ENCODE data around the gene DEFB129.

DEFB129 gene

DNA sequence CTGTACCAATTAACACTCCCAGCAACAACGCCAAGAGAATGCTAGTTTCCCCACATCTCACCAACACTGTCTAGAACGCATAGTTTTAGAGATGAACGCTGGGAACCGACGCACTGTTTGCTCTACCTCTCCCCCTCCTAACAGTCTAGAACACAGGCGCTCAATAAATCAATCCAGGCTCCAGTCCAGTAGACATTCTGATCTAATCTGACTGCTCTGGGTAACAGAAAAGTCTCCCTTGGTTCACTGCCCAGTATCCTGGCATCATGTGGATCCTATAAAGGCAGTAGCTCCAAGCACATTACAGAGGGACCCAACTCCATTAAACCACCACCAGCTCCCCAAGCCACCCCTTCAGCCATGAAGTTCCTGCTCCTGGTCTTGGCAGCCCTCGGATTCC lies 30.4 kb downstream of the DEFB129 start, which contains the start of gene DEFB132:
Gene DEFB132 (plus strand): TSS at position 306 of the 400 bp plus-strand sequence. CDS start 55 bp downstream, at position 361.
- no peak for DNase-seq

DNA sequence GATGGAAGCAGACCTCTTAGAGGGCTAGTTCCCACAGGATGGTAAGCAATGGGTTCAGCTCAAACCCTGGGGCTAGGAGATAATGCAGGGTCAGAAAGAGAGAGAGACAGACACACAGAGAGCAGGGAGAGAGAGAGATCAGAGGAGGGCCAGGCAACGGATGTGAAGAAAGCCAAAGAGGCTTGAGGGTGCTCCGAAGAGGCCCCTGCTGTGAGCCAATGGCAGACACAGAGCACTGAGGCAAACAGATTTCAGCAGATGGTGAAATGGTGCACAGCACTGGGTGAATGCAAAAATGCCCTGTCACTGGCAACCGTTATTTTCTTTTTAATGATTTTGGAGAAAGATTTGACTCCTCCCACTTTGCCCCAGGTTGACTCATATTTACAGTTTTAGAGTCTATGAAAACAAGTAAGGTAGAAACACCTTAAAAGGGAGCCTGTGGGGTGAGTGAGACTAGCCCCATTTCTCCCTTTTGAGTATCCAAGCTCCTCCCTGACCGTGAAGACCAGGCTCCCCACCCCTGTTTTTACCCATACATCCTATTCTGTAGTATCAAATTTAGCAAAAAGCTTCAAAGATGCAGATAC lies 31.3 kb downstream of the DEFB129 start:
- DNase-seq, result no peak

DNA sequence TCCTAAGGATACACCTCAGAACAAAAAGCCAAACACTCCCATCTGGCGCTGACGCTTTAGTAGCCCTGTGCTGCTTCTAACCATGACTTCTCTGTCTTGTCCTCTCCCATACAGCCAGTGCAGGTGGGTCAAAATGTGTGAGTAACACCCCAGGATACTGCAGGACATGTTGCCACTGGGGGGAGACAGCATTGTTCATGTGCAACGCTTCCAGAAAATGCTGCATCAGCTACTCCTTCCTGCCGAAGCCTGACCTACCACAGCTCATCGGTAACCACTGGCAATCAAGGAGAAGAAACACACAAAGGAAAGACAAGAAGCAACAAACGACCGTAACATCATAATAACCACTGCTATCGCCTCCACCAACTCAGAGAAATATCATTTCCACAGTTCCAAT lies 31.9 kb downstream of the DEFB129 start:
- peak; percentile 25 for DNase-seq

DNA sequence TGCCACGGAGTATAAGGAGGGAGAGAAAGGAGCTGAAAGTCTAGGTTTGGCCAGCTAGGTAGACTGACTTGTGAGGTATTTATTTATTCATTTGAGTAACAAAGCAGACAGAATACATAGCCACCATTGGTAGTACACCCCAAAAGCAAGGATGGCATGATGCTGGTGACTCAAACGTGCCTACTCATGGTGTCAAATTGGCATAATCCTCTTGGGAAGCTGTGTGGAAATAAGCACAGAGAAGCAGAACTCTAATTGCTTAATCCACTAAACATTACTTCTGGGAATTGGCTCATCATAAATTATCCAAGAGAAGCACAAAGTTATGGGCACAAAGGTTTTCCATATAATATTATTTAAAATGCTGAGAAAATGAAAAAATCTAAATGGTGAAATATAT lies 32.9 kb downstream of the DEFB129 start:
- no peak for DNase-seq

DNA sequence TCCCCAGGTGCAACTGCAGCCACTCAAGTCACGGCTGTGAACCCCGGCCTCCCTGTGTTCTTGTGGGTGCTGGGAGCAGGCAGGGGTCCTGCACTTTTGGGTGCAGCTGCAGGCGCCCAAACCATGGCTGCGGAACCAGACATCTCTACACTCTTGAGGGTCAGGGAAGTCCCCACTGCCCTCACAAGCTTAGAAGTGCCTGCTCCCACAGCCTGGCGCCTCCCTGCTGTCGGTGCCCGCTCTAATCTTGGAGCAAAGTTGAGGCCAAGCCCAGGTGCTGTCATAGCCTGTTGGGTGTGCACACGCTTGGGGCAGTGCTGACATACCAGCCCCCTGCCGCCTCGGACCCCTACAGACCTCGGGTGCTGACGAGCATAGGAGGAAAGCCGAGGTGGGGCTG lies 36.6 kb downstream of the DEFB129 start:
- no peak for DNase-seq

DNA sequence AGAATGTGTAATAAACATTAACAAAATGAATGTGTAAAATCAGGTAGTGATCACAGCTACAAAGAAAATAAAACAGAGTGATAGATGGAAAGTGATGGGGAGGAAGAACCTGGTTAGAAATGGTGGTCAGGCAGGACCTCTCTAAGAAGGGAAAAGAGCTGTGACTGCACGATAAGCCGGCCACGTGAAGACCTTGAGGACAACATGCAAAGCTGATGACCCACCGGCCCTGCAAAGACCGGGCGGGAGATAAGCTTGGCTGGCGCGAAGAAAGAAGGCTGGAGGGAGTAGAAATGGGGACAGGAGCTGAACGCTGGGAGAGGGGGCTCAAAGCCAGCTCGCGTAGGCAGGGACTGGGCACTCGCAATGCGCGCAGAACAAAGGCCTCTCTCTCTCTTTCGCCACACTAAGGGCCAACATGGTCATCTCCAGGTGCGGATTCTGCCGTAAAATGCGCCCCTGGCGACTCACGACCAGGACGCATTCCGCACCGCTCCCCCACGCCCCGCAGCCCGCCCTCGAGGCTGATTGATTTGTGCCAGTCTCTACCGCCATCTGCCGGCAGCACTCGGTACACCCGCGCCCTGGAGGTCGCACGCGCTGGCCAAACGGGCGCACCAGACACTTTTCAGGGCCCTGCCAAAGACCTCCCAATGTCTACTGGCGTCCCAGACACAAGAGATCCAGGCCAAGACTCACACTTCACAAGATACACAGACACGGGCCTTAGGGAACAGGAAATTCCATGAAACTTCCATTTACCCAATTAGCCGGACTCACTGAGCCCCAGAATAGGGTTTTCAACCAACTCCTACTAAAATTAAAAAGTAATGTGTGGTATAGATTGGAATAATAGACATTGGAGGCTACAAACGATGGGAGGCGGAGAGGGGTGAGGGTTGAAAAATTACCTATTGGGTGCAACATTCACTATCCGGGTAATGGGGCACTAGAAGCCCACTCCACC lies 39.8 kb downstream of the DEFB129 start:
- peak; percentile 81 for DNase-seq

DNA sequence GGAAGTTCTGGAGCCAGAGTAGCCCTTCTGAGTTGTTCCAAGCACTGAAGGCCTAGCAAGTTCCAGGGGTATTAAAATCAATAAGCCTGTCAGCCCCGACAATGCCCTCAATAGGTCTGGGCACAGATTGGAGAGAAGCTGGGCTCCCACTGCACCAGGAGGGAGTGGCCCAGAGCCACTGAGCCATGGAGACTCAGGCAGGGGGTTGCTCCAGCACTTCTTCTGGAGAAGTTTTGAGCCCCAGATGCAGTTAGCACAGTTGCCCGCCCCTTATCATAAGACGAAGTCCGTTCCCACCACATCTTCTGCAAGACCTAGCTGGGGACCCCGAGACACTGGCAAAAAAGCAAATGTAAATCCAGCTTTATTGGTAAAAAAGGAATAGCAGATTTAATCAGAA lies 43.5 kb downstream of the DEFB129 start:
- DNase-seq, result no peak

DNA sequence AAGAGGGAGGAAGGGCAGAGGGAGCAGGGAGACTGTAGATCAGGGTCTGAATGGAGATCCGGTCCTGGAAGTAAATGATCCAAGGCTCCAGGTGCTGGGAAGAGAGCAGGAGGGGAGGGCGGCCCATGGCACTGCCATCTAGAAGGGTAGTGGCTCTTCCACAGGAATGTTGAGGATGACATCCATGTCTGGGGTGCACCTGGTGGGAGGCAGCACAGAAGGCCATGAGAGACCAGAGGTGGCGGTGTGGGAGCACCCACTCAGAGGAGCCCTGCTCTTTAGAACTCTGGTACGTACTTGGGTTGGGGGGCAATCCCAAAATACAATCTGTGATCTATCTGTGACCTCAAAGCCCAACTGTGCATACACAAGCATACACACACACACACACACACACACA lies 44.0 kb downstream of the DEFB129 start:
- DNase-seq, result no peak

DNA sequence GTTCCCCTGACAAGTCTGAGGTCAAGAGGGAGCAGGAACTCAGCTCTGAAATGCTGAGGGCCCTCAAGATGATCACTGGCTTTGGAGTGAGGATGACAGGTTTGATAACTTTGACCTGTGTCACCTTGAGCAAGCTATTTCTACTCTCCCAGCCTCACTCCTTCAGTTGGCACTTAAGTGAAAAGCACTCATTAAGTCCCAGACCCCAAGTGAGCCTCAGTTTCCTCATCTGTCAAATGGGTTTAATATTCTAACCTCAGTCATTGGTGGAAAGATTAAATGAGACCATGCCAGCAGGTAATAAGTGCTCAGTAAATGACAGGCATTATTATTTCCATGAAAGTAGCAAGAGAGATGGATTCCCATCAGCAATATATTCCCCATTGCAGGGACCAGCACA lies 44.5 kb downstream of the DEFB129 start:
- no peak for DNase-seq

DNA sequence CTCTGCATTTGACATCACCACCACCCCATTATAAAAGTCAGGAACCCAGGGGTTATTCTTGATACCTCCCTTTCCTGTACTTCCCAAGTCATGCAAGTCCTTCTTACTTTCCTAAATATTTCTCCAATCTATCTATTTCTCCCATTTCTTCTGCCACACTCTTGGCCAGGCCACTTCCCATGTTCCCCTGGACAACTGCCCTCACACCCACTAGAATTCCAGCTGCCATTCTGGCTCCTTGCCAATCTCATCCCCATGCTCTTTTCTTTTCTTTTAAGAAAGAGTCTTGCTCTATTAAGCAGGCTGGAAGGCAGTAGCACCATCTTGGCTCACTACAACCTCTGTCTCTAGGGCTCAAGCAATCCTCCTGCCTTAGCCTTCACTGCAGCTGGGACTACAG lies 45.7 kb downstream of the DEFB129 start:
- no peak for DNase-seq

DNA sequence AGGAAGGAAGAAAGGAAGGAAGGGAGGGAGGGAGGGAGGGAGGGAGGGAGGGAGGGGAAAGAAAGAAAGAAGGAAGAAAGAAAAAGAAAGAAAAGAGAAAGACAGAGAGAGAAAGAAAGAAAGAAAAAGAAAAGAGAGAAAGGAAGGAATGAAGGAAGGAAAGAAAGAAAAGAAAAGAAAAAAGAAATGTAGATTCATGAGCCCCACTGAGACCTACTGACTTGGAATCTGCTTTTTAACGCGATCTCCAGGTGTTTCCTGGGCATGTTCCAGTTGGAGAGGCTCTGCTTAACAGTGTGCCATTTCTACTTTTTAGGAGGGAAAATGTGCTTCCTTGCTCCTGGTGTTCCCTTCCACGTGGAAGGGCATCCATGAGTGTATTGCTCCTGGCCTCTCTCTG lies 46.8 kb downstream of the DEFB129 start:
- no peak for DNase-seq

DNA sequence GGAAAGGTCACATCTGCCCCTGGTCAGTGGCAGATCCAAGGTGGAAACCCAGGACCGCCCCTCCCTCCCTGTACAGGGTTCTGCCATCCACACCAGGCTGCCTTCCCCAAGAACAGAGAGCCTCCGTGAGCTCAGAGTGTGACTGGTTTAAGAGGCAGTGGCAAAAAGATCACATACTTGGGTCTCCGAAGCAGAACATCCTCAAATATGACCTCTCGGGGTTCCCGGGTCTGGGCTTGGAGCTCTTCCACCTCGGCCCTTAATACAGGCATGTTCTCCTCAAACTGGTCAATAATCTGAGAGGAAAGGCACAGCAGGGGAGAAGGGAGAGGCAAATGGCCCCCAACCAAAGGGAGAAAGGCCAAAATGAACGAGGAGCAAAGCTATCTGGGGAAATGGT lies 48.7 kb downstream of the DEFB129 start:
- no peak for DNase-seq

DNA sequence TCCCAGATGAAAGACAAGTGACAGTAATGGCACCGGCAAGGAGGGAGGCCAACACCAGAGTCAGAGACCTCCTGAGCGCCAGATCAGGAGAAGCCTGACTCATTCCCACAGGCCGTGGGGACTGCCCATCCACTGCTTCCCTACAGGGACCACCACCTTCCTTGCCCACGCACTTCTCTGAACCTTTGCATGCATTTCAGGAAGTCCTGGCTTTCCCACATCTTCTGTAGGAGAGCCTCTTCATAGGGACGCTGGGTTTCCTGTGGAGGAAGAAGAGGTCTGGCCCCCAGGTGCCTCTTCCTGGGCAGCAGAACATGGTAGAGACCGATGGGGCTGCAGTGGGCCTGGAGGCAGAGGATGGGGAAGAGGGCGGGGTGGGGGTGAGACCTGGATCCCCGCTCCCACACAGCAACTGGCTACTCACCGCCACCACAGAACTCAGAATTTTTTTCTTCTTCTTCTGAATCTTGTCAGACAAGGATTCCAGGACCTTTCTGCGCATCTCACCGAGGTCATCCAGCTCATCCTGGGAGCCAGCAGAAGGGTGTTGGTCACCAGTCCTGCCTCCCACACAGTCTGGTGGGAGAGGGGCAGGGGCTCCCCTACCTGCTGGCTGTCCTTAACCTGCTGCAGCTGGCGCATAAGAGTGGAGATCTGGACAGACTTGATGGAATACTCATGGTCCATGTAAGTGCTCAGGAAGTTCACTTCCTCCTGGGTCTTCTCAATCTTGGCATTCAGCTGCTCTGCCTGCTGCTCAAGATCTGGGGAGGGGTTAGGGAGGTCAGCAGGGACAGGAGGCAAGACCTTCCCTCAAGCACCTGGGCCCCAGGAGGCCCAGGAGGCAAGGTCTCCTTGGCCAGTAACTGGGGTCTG lies 49.8 kb downstream of the DEFB129 start:
- DNase-seq, result no peak

DNA sequence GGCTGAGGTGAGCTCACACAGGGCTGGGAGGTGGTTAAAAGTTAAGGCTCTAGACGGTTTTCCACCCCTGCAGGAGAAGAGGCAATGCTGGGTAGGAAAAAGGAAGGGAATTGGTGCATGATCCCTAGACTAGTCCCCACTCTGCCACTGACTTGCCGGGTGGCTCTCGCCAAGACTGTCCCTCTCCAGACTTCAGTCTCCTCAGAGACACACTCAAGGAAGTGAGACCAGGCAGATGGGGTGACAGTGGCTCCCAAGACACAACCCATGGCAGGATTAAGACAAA lies 50.4 kb downstream of the DEFB129 start:
- no peak for DNase-seq

DNA sequence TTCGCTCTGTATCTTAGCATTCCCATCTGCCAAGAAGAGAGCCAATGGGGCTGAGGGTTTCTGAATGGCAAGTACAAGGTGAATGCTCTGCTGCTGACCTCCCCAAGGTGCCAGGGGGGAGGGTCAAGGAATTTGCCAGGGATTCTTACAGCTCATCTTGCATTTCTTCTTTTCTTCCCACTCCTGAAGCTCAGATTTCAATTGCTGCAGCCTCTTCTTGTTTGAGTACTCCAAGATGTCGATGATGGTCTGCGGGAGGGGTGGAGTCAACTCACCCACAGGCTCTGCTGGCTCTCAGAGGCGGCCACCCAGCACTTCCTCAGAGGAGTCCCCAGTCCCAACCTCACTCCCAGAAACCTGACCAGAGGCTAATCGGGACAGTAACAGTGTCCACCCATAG lies 51.1 kb downstream of the DEFB129 start:
- DNase-seq, result no peak

DNA sequence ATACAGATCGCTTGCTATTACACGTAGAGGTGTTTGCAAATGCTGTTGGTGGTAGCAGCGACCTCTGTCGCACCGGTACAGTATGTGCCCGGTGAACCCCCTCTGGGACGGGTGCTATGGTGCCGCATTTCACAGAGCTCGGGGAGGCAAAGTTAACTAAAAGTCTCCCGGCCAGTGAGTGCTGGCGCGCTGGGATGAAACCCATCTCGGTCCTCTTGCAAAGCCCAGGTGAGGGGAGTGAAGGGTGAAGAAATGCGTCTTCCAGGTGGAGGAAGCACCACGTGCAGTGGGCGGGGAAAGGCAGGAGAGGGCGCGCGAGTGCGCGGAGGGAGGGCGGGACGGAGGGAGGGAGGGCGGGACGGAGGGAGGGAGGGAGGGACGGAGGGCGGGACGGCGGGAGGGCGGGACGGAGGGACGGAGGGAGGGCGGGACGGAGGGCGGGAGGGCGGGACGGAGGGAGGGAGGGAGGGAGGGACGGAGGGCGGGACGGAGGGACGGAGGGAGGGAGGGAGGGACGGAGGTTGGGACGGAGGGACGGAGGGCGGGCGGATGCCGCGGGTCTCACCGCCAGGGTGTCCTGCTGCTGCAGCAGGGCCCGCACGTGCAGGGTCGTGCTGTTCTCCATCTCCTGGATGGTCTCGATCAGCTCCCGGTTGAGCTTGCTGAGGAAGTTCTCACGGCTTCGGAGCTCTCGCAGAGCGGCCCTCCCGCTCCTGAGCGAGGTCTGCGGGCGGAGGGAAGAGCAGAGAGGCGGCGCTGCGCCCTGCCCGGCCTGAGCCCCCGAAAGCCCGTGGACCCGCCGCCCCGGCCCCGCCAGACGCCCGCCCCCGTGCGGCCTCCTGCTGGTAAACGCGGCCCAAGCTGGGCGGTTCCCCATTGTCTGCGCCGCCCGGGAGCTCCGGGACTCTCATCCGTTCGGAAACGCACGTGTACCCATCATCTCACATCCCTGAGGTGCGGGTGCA lies 51.8 kb downstream of the DEFB129 start:
- no peak for DNase-seq

Data from SHP77 treated with DMSO at 0.1 percent for 48 hours (cell line).